ENCODE results near the gene SHE. TPM values are rescaled to one million over a fixed set of nuclear protein-coding genes. Genes with fewer than 3 reads are reported as not detected.

The SHE gene
- total and polyA plus RNA-seq, 2 donors (not counting 1 experiment from before 2014, with no cell fraction given), result not detected

- no peak for DNase-seq (ENCODE audit: low read depth in 2 of 2)
- no peak overlapping the region for H3K4me3 ChIP-seq (replicated peaks in 1 of 4; ENCODE audit: control extremely low read depth in 1 of 4, insufficient read depth in 1 of 4, low read depth in 3 of 4, low read length in 4 of 4)
- no peaks in the 10 kb centered on the region for H3K9me3 ChIP-seq (ENCODE audit: control insufficient read depth, insufficient read depth, low read depth, low read length)
- H3K27me3 ChIP-seq (ENCODE audit: control insufficient read depth, insufficient read depth, low read length), result no peaks in the 10 kb centered on the region
- H3K4me2 ChIP-seq (ENCODE audit: extremely low read depth, insufficient read depth, low read length), result no peak overlapping the region
- no peaks in the 10 kb centered on the region for H3K79me2 ChIP-seq (ENCODE audit: control insufficient read depth, insufficient read depth, low read length)
- peaks cover 18% of the 10 kb centered on the region for H3K36me3 ChIP-seq (ENCODE audit: control insufficient read depth, insufficient read depth, low read length)
- H3K9ac ChIP-seq (ENCODE audit: insufficient read depth, low read length), result no peak overlapping the region
- H3K27ac ChIP-seq (ENCODE audit: insufficient read depth, low read length), result no peak overlapping the region
- H3K4me1 ChIP-seq (ENCODE audit: control insufficient read depth, extremely low read depth, insufficient read depth, low read length), result no peaks in the 10 kb centered on the region
- H2AFZ ChIP-seq (ENCODE audit: low read length), result no peak overlapping the region
- TF ChIP-seq EZH2 (IDR thresholded peaks at IDR 0.05; ENCODE audit: low read length, missing control alignments) (no peak), CTCF (conservative IDR thresholded peaks at IDR 0.05 in 1 of 2, IDR thresholded peaks at IDR 0.05 in 1 of 2; ENCODE audit: low read depth in 1 of 2, low read length in 2 of 2) (no peak)
- no peaks in the 10 kb centered on the region for H4K20me1 ChIP-seq (ENCODE audit: control insufficient read depth, extremely low read depth, insufficient read depth, low read length)
These were observed 45.0 kb upstream of the SHE start for GRCh38 chr1:154547105-154547732.

GRCh38 chr1:154546264-154547063 is 44.3 kb upstream of the SHE start:
- H3K4me2 ChIP-seq (ENCODE audit: extremely low read depth, insufficient read depth, low read length), result no peak overlapping the region
- TF ChIP-seq EZH2 (IDR thresholded peaks at IDR 0.05; ENCODE audit: low read length, missing control alignments) (no peak), CTCF (conservative IDR thresholded peaks at IDR 0.05 in 1 of 2, IDR thresholded peaks at IDR 0.05 in 1 of 2; ENCODE audit: low read depth in 1 of 2, low read length in 2 of 2) (peak; percentile 68 to 82)
- no peaks in the 10 kb centered on the region for H3K27me3 ChIP-seq (ENCODE audit: control insufficient read depth, insufficient read depth, low read length)
- no peaks in the 10 kb centered on the region for H3K9me3 ChIP-seq (ENCODE audit: control insufficient read depth, insufficient read depth, low read depth, low read length)
- H3K36me3 ChIP-seq (ENCODE audit: control insufficient read depth, insufficient read depth, low read length), result peaks cover 11% of the 10 kb centered on the region
- no peaks in the 10 kb centered on the region for H4K20me1 ChIP-seq (ENCODE audit: control insufficient read depth, extremely low read depth, insufficient read depth, low read length)
- no peaks in the 10 kb centered on the region for H3K4me1 ChIP-seq (ENCODE audit: control insufficient read depth, extremely low read depth, insufficient read depth, low read length)
- peak; percentile 41 to 66 for DNase-seq (ENCODE audit: low read depth in 2 of 2)
- H3K9ac ChIP-seq (ENCODE audit: insufficient read depth, low read length), result no peak overlapping the region
- no peaks in the 10 kb centered on the region for H3K79me2 ChIP-seq (ENCODE audit: control insufficient read depth, insufficient read depth, low read length)
- H2AFZ ChIP-seq (ENCODE audit: low read length), result no peak overlapping the region
- H3K4me3 ChIP-seq (replicated peaks in 1 of 4; ENCODE audit: control extremely low read depth in 1 of 4, insufficient read depth in 1 of 4, low read depth in 3 of 4, low read length in 4 of 4), result no peak overlapping the region
- H3K27ac ChIP-seq (ENCODE audit: insufficient read depth, low read length), result no peak overlapping the region

GRCh38 chr1:154541231-154541630 is 39.0 kb upstream of the SHE start:
- no peak overlapping the region for H3K4me3 ChIP-seq (replicated peaks in 1 of 4; ENCODE audit: control extremely low read depth in 1 of 4, insufficient read depth in 1 of 4, low read depth in 3 of 4, low read length in 4 of 4)
- H2AFZ ChIP-seq (ENCODE audit: low read length), result no peak overlapping the region
- no peak for DNase-seq (ENCODE audit: low read depth in 2 of 2)
- no peaks in the 10 kb centered on the region for H3K4me1 ChIP-seq (ENCODE audit: control insufficient read depth, extremely low read depth, insufficient read depth, low read length)
- no peak overlapping the region for H3K4me2 ChIP-seq (ENCODE audit: extremely low read depth, insufficient read depth, low read length)
- H3K9me3 ChIP-seq (ENCODE audit: control insufficient read depth, insufficient read depth, low read depth, low read length), result no peaks in the 10 kb centered on the region
- no peak overlapping the region for H3K27ac ChIP-seq (ENCODE audit: insufficient read depth, low read length)
- no peak for TF ChIP-seq CTCF (conservative IDR thresholded peaks at IDR 0.05 in 1 of 2, IDR thresholded peaks at IDR 0.05 in 1 of 2; ENCODE audit: low read depth in 1 of 2, low read length in 2 of 2)
- no peaks in the 10 kb centered on the region for H4K20me1 ChIP-seq (ENCODE audit: control insufficient read depth, extremely low read depth, insufficient read depth, low read length)
- H3K9ac ChIP-seq (ENCODE audit: insufficient read depth, low read length), result no peak overlapping the region
- H3K27me3 ChIP-seq (ENCODE audit: control insufficient read depth, insufficient read depth, low read length), result peaks cover 15% of the 10 kb centered on the region
- no peaks in the 10 kb centered on the region for H3K79me2 ChIP-seq (ENCODE audit: control insufficient read depth, insufficient read depth, low read length)
- no peaks in the 10 kb centered on the region for H3K36me3 ChIP-seq (ENCODE audit: control insufficient read depth, insufficient read depth, low read length)

Data from fibroblast of lung (primary cell).